ENCODE results near the gene NUB1.

DNA sequence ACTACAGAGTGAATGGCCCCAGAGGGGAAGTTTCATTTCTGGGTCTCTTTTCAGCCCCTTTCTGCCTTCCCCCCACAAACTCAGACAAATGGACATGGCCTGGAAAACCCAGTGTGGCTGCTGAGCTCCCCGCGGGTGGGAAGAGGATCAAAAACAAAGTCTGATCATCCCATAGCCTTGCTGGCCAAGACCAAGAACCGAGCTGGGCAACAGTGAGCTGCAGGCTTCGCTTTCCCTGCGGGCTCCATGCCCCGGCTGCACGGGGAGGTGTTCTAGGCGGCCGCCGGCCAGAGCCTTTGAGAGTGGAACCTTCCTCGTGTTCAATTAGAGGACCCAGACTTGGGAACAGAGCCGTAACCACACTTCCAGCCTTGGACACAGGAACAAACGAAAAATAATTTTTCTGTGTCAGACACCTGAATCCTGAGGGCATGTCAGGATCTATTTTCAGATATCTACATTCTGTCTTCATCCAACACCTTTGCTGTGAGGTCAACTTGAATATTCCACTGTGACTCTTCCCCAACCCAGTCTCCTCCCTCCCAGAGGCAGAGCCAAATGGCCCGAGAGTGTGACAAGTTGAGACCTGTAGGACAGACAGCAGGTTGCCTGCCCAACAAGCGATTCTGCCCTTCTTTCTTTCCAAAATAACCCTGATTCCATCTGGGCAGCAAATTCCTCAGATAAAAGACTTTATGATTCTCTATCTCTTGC is 42.2 kb downstream of the NUB1 start:
- TF ChIP-seq POLR2A (IDR thresholded peaks at IDR 0.05) (no peak), EP300 (IDR thresholded peaks at IDR 0.05) (no peak), POLR2AphosphoS5 (IDR thresholded peaks at IDR 0.05) (no peak)
- TF ChIP-seq, protein P1, sequence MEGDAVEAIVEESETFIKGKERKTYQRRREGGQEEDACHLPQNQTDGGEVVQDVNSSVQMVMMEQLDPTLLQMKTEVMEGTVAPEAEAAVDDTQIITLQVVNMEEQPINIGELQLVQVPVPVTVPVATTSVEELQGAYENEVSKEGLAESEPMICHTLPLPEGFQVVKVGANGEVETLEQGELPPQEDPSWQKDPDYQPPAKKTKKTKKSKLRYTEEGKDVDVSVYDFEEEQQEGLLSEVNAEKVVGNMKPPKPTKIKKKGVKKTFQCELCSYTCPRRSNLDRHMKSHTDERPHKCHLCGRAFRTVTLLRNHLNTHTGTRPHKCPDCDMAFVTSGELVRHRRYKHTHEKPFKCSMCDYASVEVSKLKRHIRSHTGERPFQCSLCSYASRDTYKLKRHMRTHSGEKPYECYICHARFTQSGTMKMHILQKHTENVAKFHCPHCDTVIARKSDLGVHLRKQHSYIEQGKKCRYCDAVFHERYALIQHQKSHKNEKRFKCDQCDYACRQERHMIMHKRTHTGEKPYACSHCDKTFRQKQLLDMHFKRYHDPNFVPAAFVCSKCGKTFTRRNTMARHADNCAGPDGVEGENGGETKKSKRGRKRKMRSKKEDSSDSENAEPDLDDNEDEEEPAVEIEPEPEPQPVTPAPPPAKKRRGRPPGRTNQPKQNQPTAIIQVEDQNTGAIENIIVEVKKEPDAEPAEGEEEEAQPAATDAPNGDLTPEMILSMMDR (IDR thresholded peaks at IDR 0.05) = no peak
